Osteocyte (in vitro differentiated cells): Measurements from ENCODE around the gene NPW. TPM values are rescaled to one million over a fixed set of nuclear protein-coding genes. Genes with fewer than 3 reads are reported as not detected.

Experiments
- DNase-seq: peaks from one replicate; pipeline ENCODE4 v3.0.0; 2021; ENCODE audit warnings: mixed read lengths; ENCODE audit not compliant: unreplicated experiment; ENCODE audit errors: extremely low spot score
- H3K27ac Mint-ChIP-seq: one replicate; pipeline ENCODE4 v1.8.0; 2021; ENCODE audit warnings: mild to moderate bottlenecking, mixed read lengths; ENCODE audit not compliant: unreplicated experiment
- H3K27me3 Mint-ChIP-seq: one replicate; pipeline ENCODE4 v1.8.0; 2021; ENCODE audit warnings: mixed read lengths; ENCODE audit not compliant: unreplicated experiment
- H3K36me3 Mint-ChIP-seq: one replicate; pipeline ENCODE4 v1.8.0; 2021; ENCODE audit warnings: mixed read lengths; ENCODE audit not compliant: unreplicated experiment
- H3K4me1 Mint-ChIP-seq: one replicate; pipeline ENCODE4 v1.8.0; 2021; ENCODE audit warnings: mixed read lengths; ENCODE audit not compliant: unreplicated experiment
- H3K4me3 Mint-ChIP-seq: one replicate; pipeline ENCODE4 v1.8.0; 2021; ENCODE audit warnings: mild to moderate bottlenecking, moderate library complexity, mixed read lengths; ENCODE audit not compliant: unreplicated experiment
- H3K9me3 Mint-ChIP-seq: one replicate; pipeline ENCODE4 v1.8.0; 2021; ENCODE audit warnings: mixed read lengths; ENCODE audit not compliant: unreplicated experiment
- CTCF ChIP-seq: fragments of 200-600 bp; sonication (generic); IDR thresholded peaks from 2 replicates; pipeline ENCODE4 v1.5.0; 2021; ENCODE audit warnings: antibody characterized with exemption, mild to moderate bottlenecking, moderate library complexity
- total RNA-seq: library from RNA; stranded (reverse); gene quantifications from 2 replicates; pipeline ENCODE4 v1.2.1, GENCODE V29; 2021

The NPW gene
- total RNA-seq, 1 donor from 2014 or later: 4.1 TPM

GRCh38 chr16:2042171-2042985 lies 22.8 kb downstream of the NPW start:
- Mint-ChIP-seq H3K27me3 (no peaks in the 10 kb centered on the region), H3K4me3 (no peak overlapping the region), H3K27ac (no peak overlapping the region), H3K4me1 (peaks cover 64% of the 10 kb centered on the region), H3K36me3 (peaks cover 1% of the 10 kb centered on the region), H3K9me3 (no peaks in the 10 kb centered on the region)
- DNase-seq: no peak
- TF ChIP-seq CTCF: no peak

GRCh38 chr16:2042986-2043666 lies 23.5 kb downstream of the NPW start:
- Mint-ChIP-seq H3K4me1 (peaks cover 57% of the 10 kb centered on the region), H3K36me3 (no peaks in the 10 kb centered on the region), H3K4me3 (no peak overlapping the region), H3K27ac (no peak overlapping the region), H3K9me3 (no peaks in the 10 kb centered on the region), H3K27me3 (no peaks in the 10 kb centered on the region)
- no peak for TF ChIP-seq CTCF
- no peak for DNase-seq

GRCh38 chr16:2043667-2044451 lies 24.3 kb downstream of the NPW start:
- Mint-ChIP-seq H3K27ac (no peak overlapping the region), H3K4me3 (no peak overlapping the region), H3K9me3 (no peaks in the 10 kb centered on the region), H3K27me3 (no peaks in the 10 kb centered on the region), H3K36me3 (no peaks in the 10 kb centered on the region), H3K4me1 (peaks cover 59% of the 10 kb centered on the region)
- no peak for TF ChIP-seq CTCF
- DNase-seq: no peak

GRCh38 chr16:2044541-2044940 lies 25.0 kb downstream of the NPW start:
- peaks cover 56% of the 10 kb centered on the region for H3K4me1 Mint-ChIP-seq
- H3K4me3 Mint-ChIP-seq: no peak overlapping the region
- no peak for TF ChIP-seq CTCF
- DNase-seq: no peak
- no peaks in the 10 kb centered on the region for H3K27me3 Mint-ChIP-seq
- no peaks in the 10 kb centered on the region for H3K36me3 Mint-ChIP-seq
- H3K9me3 Mint-ChIP-seq: no peaks in the 10 kb centered on the region
- H3K27ac Mint-ChIP-seq: no peak overlapping the region
